Left lung (tissue), 10 donors: ENCODE measurements around the gene FBXO31. TPM values are rescaled to one million over a fixed set of nuclear protein-coding genes. Genes with fewer than 3 reads are reported as not detected.

ENCODE experiments used
- ATAC-seq: fragments of 200-7000 bp; cut with Tn5 transposase; one replicate; pipeline ENCODE4 v1.9.1; 2020; ENCODE audit warnings: moderate library complexity
- DNase-seq, 4 donors: peaks; one replicate each; pipeline ENCODE4 v3.0.0-alpha.2; 2013 to 2020
- H3K27ac ChIP-seq, 2 donors: fragments of 200-600 bp; sonication (generic) in 1 of 2; one replicate each; pipeline versions ENCODE4 v1.5.0 to v1.8.0; 2020 to 2021
- H3K27me3 ChIP-seq, 2 donors: fragments of 200-600 bp; sonication (generic) in 1 of 2; one replicate each; pipeline versions ENCODE4 v1.5.0 to v1.8.0; 2020 to 2021
- H3K36me3 ChIP-seq, 2 donors: fragments of 200-600 bp; sonication (generic) in 1 of 2; one replicate each; pipeline versions ENCODE4 v1.5.0 to v1.8.0; 2020 to 2021
- H3K4me1 ChIP-seq, 2 donors: fragments of 200-600 bp; one replicate each; pipeline ENCODE4 v1.8.0; 2021
- H3K4me3 ChIP-seq, 2 donors: fragments of 200-600 bp; sonication (generic) in 1 of 2; one replicate each; pipeline versions ENCODE4 v1.5.0 to v1.8.0; 2020 to 2021; ENCODE audit warnings: mild to moderate bottlenecking in 1 of 2
- H3K9me3 ChIP-seq, 2 donors: fragments of 200-600 bp; sonication (generic) in 1 of 2; one replicate each; pipeline versions ENCODE4 v1.5.0 to v1.8.0; 2020 to 2021
- intact Hi-C, 2 donors: fragments of 100-400 bp; cut with DNase I; formaldehyde crosslinking; loops; one replicate each; pipeline versions ENCODE4 v1.11.2 to v1.14.2; 2022
- polyA plus RNA-seq, 6 donors: library from polyadenylated mRNA; unstranded; fragments of 120-200 nt; gene quantifications; one replicate each; pipeline ENCODE4 v1.2.1, GENCODE V29; 2013; ENCODE audit not compliant: insufficient read length in 6 of 6
- total RNA-seq, 2 donors: library from RNA; stranded (reverse); fragmentation: NEBNext Ultra II Directional; extraction: Animal tissue kit (Norgen Biotek cat#: 25700); gene quantifications; one replicate each; pipeline ENCODE4 v1.2.1, GENCODE V29; 2021
- TF ChIP-seq, protein P1 (sequence below), 2 donors: fragments of 200-600 bp; sonication (generic) in 1 of 2; IDR thresholded peaks; one replicate each; pipeline versions ENCODE4 v1.5.0 to v1.8.0; 2021; ENCODE audit warnings: antibody characterized with exemption in 2 of 2
- donor health status: DM: no; HTN: yes; CAD: no.
- donor health status: DM: no; HTN: no; CAD: no.

Gene FBXO31
- total and polyA plus RNA-seq, 8 donors, result 21.0 to 25.8 (median 23.0) TPM

- DNase-seq (peak in 1 of 4 donors; percentile 72), ATAC-seq (no peak)
- Histone ChIP-seq H3K4me1 (peaks cover 0 to 21% of the 10 kb centered on the region in 2 donors), H3K27ac (no peak overlapping the region), H3K36me3 (peaks cover 0 to 86% of the 10 kb centered on the region in 2 donors), H3K4me3 (no peak overlapping the region), H3K27me3 (no peaks in the 10 kb centered on the region), H3K9me3 (no peaks in the 10 kb centered on the region)
- TF ChIP-seq, protein P1, sequence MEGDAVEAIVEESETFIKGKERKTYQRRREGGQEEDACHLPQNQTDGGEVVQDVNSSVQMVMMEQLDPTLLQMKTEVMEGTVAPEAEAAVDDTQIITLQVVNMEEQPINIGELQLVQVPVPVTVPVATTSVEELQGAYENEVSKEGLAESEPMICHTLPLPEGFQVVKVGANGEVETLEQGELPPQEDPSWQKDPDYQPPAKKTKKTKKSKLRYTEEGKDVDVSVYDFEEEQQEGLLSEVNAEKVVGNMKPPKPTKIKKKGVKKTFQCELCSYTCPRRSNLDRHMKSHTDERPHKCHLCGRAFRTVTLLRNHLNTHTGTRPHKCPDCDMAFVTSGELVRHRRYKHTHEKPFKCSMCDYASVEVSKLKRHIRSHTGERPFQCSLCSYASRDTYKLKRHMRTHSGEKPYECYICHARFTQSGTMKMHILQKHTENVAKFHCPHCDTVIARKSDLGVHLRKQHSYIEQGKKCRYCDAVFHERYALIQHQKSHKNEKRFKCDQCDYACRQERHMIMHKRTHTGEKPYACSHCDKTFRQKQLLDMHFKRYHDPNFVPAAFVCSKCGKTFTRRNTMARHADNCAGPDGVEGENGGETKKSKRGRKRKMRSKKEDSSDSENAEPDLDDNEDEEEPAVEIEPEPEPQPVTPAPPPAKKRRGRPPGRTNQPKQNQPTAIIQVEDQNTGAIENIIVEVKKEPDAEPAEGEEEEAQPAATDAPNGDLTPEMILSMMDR (IDR thresholded peaks at IDR 0.05), result no peak
- intact Hi-C loops, result no loop called here
Measured at GRCh38 chr16:87411375-87412271, 28.0 kb upstream of the FBXO31 start.

DNA sequence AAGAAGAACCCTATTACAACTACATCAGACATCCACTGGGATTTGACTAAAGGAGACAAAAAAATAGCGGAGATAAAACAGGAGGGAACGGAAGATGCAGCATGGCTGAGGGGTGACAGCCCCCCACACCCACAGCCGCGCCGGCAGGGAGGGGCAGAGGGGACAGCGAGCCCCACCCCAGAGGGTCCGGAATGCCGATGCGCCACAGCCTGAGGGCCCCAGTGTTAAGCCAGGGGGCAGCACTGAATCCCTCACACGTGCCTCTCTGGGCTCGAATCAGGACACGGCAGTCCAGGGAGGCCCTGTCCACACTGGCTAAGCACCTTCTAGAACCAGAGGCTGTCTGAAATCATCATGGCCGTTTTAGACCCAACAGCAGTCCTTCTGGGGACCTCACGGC, 27.4 kb upstream of the FBXO31 start:
- intact Hi-C loops, result no loop called here
- Histone ChIP-seq H3K36me3 (peaks cover 0 to 85% of the 10 kb centered on the region in 2 donors), H3K4me3 (no peak overlapping the region), H3K27me3 (no peaks in the 10 kb centered on the region), H3K9me3 (no peaks in the 10 kb centered on the region), H3K4me1 (peaks cover 0 to 24% of the 10 kb centered on the region in 2 donors), H3K27ac (no peak overlapping the region)
- TF ChIP-seq, protein P1 (IDR thresholded peaks at IDR 0.05), result no peak
- ATAC-seq (no peak), DNase-seq (peak in 1 of 4 donors; percentile 68)

DNA sequence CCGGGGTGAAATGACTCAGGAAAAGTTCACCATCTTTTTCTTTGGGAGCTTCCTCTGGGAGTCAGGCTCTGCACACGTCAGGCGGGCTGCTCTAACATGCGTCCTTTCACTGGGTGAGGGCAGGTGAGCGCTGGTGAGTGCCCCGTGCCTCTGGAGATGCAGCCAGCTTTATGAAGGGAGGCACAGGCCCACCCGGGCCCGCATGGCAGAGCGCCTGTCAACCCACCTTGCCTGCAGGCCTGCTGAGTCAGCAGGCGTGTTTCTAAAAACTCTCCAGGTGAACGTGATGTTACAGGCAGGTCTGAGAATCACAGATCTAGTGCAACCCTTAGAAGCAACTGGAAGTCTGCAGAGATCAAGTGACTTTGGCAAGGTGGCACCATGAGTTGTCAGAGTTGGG, 27.0 kb upstream of the FBXO31 start:
- intact Hi-C loops, result no loop called here
- Histone ChIP-seq H3K4me3 (no peak overlapping the region), H3K27ac (no peak overlapping the region), H3K27me3 (no peaks in the 10 kb centered on the region), H3K36me3 (peaks cover 0 to 85% of the 10 kb centered on the region in 2 donors), H3K9me3 (no peaks in the 10 kb centered on the region), H3K4me1 (peaks cover 0 to 24% of the 10 kb centered on the region in 2 donors)
- DNase-seq (peak in 1 of 4 donors; percentile 51), ATAC-seq (no peak)
- TF ChIP-seq, protein P1 (IDR thresholded peaks at IDR 0.05), result no peak

DNA sequence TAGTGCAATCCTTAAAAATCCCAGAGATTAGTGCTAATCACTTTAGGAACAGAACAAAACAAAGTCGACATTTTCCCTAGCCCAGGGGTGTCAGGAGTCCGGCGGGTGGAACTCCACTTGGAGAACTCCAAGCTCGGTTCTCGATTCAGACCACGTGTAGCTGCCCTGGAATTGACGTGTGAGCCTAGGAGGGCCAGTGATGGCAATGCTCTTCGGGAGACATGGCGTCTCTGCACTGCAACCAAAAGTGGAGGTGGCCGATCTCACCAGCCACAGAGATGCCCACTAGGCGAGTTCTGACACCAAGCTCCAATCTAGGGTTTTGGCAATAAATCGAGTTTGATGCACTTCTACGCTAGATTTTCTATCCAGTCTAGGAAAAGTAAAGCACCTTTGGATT, 26.2 kb upstream of the FBXO31 start:
- intact Hi-C loops, result no loop called here
- TF ChIP-seq, protein P1 (IDR thresholded peaks at IDR 0.05), result no peak
- no peak for ATAC-seq
- no peak overlapping the region for H3K27ac ChIP-seq
- H3K9me3 ChIP-seq, result no peaks in the 10 kb centered on the region
- H3K27me3 ChIP-seq, result no peaks in the 10 kb centered on the region
- peaks cover 0 to 24% of the 10 kb centered on the region in 2 donors for H3K4me1 ChIP-seq
- H3K36me3 ChIP-seq, result peaks cover 0 to 85% of the 10 kb centered on the region in 2 donors
- no peak overlapping the region for H3K4me3 ChIP-seq
- DNase-seq, result peak in 1 of 4 donors; percentile 27

- Histone ChIP-seq H3K9me3 (no peaks in the 10 kb centered on the region), H3K36me3 (peaks cover 0 to 85% of the 10 kb centered on the region in 2 donors), H3K4me1 (peaks cover 0 to 24% of the 10 kb centered on the region in 2 donors), H3K27ac (no peak overlapping the region), H3K4me3 (no peak overlapping the region), H3K27me3 (no peaks in the 10 kb centered on the region)
- intact Hi-C loops, result no loop called here
- ATAC-seq (no peak), DNase-seq (peak in 1 of 4 donors; percentile 25)
- TF ChIP-seq, protein P1 (IDR thresholded peaks at IDR 0.05), result no peak
Measured at GRCh38 chr16:87409153-87409552, 25.6 kb upstream of the FBXO31 start.
